KOPT-K1 (cell line): ENCODE data around the gene GPX7.
"Not testable (repeated sequence)": the region's sequence is repeated elsewhere in the genome, so short reads cannot be mapped to it uniquely, and the experiment has no call there.

ENCODE experiments used
- H3K27ac ChIP-seq: fragments of 200-600 bp; sonication (generic); 2 replicates; pipeline ENCODE4 v1.5.1; 2016; ENCODE audit warnings: antibody characterized with exemption, mild to moderate bottlenecking, low read depth, low read length; ENCODE audit not compliant: poor library complexity, severe bottlenecking
- H3K36me3 ChIP-seq: fragments of 200-600 bp; sonication (generic); 2 replicates; pipeline ENCODE4 v1.5.1; 2017; ENCODE audit warnings: antibody characterized with exemption, mild to moderate bottlenecking, low read length, moderate library complexity; ENCODE audit not compliant: insufficient read depth
- H3K9me3 ChIP-seq: fragments of 200-600 bp; sonication (generic); 2 replicates; pipeline ENCODE4 v1.5.1; 2017; ENCODE audit warnings: antibody characterized with exemption, low read length, mild to moderate bottlenecking; ENCODE audit not compliant: insufficient read depth, poor library complexity, severe bottlenecking

GPX7 gene

DNA sequence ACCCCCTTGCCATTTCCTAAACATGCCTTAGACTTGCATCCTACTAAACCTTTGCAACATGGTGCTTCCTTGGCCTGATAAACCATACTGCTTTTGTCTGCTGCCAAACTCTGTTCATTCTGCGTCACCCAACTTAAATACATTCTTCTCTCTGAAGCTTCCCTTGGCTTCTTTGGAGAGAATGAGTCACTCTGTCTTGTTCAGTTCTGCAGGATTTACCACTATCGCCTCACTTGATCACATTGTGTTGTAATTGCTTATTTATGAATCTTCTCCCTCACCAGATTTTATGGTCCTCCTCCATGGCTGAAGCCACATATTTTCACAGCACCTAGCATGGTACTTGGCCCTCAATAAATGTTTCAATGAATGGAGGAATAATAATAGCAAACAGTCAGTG lies 27.6 kb upstream of the GPX7 start:
- Histone ChIP-seq H3K27ac (no peak overlapping the region), H3K9me3 (no peaks in the 10 kb centered on the region), H3K36me3 (no peaks in the 10 kb centered on the region)

DNA sequence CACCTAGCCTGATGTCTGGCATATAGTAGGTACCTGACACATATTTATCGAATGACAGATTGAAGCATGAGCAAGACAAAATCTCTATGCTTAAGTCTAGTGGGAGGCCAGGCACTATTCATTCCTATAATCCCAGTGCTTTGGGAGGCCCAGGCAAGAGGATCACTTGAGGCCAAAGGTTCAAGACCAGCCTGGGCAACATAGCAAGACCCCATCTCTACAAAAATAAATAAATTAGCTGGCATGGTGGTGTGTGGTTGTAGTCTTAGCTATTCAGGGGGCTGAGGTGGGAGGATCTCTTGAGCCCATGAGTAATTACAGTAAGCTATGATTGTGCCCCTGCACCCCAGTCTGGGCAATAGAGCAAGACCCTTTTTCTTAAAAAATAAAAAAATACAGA lies 26.1 kb upstream of the GPX7 start:
- no peak overlapping the region for H3K27ac ChIP-seq
- no peaks in the 10 kb centered on the region for H3K36me3 ChIP-seq
- no peaks in the 10 kb centered on the region for H3K9me3 ChIP-seq

DNA sequence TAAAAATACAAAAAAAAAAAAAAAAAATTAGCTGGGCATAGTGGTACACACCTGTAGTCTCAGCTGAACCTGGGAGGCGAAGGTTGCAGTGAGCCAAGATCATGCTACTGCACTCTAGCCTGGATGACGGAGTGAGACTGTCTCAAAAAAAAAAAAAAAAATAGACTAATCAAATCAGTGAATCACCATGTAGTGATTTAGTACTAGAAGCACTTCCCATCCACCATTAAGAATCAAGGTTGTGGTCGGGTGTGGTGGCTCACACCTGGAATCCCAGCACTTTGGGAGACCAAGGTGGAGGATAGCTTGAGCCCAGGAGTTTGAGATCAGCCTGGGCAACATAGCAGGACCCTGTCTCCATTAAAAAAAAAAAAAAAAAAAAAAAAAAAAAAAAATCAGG lies 24.1 kb upstream of the GPX7 start:
- H3K9me3 ChIP-seq, H3K36me3 ChIP-seq, H3K27ac ChIP-seq: not testable (repeated sequence)

DNA sequence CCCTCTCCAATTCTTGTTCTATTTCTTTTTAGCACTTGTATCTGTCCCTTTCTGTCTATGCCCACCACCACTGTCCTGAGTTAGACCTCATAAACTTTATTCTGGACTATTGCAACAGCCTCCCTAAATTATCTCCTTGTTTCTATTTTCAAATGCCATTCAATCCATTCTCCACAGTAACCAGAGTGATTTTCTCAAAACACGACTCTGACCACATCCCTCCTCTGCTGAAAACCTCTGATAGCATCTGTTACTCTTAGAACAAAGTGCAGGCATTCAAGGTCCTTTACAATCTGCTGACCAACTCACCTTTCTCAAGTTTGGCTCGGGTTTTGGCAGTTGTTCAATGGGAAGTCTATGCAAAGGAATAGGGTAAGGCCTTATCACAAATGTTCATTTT lies 22.8 kb upstream of the GPX7 start:
- Histone ChIP-seq H3K9me3 (no peaks in the 10 kb centered on the region), H3K27ac (no peak overlapping the region), H3K36me3 (no peaks in the 10 kb centered on the region)

DNA sequence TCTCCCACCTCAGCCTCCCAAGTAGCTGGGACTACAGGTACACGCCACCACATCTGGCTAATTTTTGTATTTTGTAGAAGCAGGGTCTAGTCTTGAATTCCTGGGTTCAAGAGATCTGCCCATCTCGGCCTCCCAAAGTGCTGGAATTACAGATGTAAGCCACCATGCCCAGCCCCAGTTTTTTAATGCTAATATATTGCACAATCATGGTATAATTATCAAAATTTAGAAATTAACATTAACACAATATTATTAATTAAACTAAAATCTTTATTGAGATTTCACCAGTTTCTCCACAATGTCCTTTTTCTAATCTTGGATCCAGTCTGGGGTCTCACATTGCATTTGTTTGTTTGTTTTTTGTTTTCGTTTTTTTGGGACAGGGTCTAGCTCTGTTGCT lies 21.9 kb upstream of the GPX7 start:
- Histone ChIP-seq H3K9me3 (no peaks in the 10 kb centered on the region), H3K36me3 (no peaks in the 10 kb centered on the region), H3K27ac (no peak overlapping the region)

DNA sequence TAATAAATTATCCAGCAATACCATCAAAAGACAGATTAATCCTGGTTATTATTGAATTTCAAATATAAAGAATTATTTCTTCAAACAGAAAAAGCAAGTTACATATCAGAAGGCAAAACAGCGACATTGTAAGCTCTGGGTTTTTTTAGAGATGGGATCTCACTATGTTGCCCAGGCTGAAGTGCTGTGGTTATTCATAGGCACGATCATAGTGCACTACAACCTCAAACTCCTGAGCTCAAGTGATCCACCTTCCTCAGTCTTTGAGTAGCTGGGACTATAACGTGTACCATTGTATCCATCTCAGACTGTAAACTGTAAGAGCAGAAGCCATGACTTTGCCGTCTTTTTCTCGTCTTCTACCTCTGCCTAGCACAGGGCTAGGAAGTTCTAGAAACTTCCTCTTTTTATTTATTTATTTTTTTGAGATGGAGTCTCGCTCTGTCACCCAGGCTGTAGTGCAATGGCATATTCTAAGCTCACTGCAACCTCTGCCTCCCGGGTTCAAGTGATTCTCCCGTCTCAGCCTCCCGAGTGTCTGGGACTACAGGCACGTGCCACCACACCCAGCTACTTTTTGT lies 20.0 kb upstream of the GPX7 start:
- Histone ChIP-seq H3K36me3 (no peaks in the 10 kb centered on the region), H3K9me3 (no peaks in the 10 kb centered on the region), H3K27ac (no peak overlapping the region)

DNA sequence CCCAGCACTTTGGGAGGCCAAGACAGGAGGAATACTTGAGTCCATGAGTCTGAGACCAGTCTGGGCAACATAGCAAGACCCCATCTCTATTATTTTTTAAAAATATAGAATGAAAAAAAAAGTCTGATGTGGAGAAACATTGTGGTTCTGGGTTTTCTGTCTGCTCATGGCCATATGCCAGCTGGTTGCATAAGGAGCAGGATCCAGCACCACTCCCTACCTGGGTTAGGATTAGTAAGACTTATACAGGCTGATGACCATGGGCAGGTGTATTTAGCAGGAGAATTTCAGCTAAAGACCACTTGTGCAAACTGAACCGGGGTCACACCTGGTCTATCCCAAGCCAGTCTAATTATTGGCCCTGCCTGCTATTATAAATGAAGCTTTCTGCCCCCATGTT lies 16.7 kb upstream of the GPX7 start:
- Histone ChIP-seq H3K27ac (no peak overlapping the region), H3K36me3 (no peaks in the 10 kb centered on the region), H3K9me3 (no peaks in the 10 kb centered on the region)

DNA sequence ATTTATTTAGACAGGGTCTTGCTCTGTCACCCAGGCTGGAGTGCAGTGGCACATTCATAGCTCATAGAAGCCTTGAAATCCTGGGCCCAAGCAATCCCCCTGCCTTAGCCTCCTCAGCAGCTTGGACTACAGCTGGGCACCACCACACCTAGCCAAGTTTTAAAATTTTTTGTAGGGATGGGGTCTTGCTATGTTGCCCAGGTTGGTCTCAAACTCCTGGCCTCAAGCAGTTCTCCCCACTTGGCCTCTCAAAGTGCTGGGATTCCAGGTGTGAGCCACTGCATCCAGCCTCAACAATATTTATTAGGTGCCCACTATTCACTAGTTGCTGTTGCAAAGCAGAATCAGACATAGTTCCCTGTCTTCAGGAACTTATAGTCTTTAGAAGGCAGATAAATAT lies 14.1 kb upstream of the GPX7 start:
- Histone ChIP-seq H3K9me3 (no peaks in the 10 kb centered on the region), H3K36me3 (no peaks in the 10 kb centered on the region), H3K27ac (no peak overlapping the region)

DNA sequence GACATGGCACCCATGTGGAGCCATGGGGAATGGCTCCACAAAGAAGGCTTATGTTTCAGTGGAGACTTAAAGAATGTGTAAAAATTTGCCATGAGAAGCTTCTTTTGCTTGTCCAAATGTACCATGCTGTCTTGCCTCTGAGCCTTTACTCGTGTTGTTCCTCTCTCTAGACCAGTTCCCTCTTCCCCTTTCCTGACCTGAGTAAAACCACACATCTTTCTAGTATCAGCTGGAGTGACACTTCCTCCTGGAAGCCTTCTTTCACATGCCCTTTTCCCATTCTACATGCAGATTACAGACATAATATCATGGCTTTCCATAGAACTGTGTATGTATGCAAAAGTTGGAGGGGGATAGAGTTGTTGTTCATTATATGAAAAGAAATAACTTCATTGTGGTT lies 13.6 kb upstream of the GPX7 start:
- no peak overlapping the region for H3K27ac ChIP-seq
- no peaks in the 10 kb centered on the region for H3K36me3 ChIP-seq
- no peaks in the 10 kb centered on the region for H3K9me3 ChIP-seq

DNA sequence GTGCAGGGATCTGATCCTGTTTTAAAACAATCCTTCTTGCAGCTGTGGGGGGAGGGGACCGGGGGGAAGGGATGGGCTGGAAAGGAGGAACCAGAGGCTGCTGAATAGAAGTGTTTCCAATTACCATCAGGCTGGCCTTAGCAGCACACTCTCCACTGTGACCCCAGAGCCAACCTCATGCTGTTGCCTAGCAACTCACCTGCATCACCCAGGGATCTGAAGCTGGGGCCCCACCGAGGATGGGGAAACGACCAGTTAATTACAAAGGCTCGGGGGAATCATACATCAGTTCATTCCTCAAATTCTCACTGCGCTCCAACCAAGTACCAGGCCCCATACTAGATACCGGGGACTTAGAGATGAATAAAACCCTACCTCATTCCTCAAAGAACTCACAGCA lies 11.9 kb upstream of the GPX7 start:
- no peaks in the 10 kb centered on the region for H3K9me3 ChIP-seq
- H3K36me3 ChIP-seq, result no peaks in the 10 kb centered on the region
- no peak overlapping the region for H3K27ac ChIP-seq

DNA sequence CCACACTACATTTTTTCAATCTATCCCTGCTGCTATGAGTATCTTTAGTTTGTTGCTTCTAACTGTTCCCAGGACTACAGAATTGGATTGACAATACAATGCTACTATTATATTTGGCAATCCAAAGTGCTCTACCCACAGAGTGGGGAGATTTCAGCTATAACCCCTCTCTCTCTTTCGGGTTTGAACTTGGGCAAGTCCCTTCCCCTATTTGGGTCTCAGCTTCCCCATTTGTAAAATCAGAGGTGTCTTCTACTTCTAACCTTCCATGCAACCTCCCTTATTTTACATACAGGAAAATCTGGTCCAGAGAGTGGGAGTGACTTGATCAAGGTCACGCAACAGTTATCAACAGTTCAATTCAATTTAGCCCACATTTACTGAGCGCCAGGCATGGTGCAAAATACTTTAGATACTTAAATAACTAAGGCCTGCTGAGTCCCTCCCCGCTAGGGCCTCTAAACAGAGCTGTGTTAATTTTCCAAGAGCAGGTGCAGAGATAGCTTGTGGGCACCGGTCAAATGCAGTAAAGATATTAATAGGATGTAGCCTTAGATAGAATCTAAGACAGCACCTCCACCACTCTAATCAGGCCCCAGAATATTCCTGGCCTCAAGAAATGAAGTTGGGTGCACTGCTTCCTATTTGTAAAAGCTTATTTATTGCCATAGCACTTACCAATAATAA lies 9.4 kb upstream of the GPX7 start:
- Histone ChIP-seq H3K36me3 (no peaks in the 10 kb centered on the region), H3K9me3 (no peaks in the 10 kb centered on the region), H3K27ac (no peak overlapping the region)

DNA sequence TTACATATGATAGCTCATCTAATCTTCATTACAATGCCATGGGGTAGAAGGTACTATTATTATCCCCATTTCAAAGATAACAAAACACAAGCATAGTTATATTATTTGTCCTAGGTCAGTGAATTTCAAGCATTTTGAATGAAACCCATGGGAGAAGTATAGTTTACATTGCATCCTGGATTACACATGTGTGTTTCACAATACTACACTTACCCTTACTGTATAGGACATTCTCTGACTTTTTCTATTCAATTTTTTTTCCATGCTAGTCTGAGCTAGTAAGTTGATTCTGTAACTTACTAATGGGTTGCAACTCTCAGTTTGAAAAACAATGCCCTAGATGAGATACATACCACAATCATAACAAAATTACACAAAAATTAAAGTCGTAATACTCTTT lies 8.7 kb upstream of the GPX7 start:
- no peaks in the 10 kb centered on the region for H3K9me3 ChIP-seq
- H3K27ac ChIP-seq, result no peak overlapping the region
- H3K36me3 ChIP-seq, result no peaks in the 10 kb centered on the region

DNA sequence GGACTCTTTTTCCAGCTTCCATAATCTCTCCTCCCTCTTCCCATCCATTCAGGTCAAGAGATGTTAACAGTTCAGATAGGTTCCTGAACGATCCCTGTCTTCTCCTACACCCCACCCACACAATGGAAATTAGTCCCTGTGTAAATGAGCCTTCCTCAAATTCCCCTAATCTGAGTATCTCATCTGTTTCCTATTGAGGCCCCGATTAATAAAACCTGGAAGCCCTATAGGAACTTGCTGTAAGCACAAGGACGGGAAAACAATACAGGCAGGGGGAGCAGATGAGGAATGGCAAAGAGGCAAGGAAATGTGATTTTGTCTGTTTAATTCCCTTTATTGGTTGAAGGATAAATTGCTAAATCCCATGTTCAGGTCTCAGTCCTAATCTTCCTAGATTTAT lies 7.1 kb upstream of the GPX7 start:
- no peaks in the 10 kb centered on the region for H3K9me3 ChIP-seq
- H3K27ac ChIP-seq, result no peak overlapping the region
- no peaks in the 10 kb centered on the region for H3K36me3 ChIP-seq

DNA sequence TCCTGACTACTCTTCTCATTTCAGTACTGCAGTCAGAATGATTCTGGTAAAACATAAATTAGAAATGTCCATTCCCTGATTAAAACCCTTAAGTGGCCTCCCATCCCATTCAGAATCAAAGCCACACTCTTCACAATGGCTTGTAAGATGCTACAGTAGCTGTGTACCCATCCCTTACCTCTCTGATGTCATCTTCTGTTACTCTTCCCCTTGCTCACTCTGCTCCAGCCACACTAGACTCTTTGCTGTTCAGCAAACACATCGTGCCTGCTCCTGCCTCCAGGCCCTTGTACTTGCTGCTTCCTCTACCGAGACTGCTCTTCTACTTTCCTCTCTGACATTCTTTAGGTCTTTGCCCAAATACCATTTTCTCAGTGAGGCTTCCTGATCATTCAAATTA lies 4.3 kb upstream of the GPX7 start:
- H3K36me3 ChIP-seq, result no peaks in the 10 kb centered on the region
- H3K27ac ChIP-seq, result no peak overlapping the region
- H3K9me3 ChIP-seq, result no peaks in the 10 kb centered on the region

DNA sequence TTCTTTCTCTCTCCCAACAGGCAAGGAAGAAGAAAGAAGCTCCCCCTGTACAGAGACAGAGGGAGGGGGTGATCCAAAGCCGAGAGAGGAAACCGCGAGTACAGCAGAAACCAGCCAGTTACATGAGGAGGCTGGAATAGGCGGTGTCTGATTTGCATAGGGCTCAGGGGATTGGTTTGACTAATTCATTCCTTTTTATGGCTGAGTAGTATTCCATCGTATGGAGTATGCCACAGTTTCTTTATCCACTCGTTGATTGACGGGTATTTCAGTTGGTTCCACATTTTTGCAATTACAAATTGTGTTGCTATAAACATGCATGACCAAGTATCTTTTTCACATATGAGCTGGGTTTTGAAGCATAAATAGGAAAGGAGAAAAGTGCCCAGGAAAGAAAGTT lies 3.4 kb upstream of the GPX7 start:
- Histone ChIP-seq H3K36me3 (no peaks in the 10 kb centered on the region), H3K9me3 (no peaks in the 10 kb centered on the region), H3K27ac (no peak overlapping the region)

DNA sequence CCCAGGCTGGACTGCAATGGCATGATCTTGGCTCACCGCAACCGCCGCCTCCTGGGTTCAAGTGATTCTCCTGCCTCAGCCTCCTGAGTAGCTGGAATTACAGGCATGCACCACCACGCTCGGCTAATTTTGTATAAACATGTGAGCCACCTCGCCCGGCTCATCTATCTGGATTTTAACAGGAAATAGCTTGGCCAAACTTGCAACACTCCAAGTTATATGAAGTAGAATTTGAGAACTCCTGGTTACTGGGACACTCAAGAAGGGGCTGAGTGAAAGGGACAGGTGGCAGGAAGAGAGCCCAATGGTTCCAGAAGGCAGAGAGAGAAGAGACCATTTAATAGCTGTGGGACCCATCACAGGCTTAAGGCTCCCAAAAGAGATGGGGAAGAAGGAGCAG lies 2.9 kb upstream of the GPX7 start:
- H3K9me3 ChIP-seq, result no peaks in the 10 kb centered on the region
- H3K27ac ChIP-seq, result no peak overlapping the region
- no peaks in the 10 kb centered on the region for H3K36me3 ChIP-seq
